Testis (tissue), 2 donors: ENCODE results near the gene CDK11B.

Experiments
- CTCF ChIP-seq, 3 experiments: fragments of 450-650 bp in 2 of 3; fragments of 200-600 bp in 1 of 3; sonication (generic) in 1 of 3; IDR thresholded peaks; one replicate each; pipeline ENCODE4 v1.5.1; 2016 to 2019; ENCODE audit warnings: antibody characterized with exemption in 3 of 3, mild to moderate bottlenecking in 2 of 3, moderate library complexity in 1 of 3
- POLR2A ChIP-seq: fragments of 450-650 bp; IDR thresholded peaks from one replicate; pipeline ENCODE4 v1.6.1; 2017; ENCODE audit warnings: antibody characterized with exemption, mild to moderate bottlenecking, moderate library complexity

- no peak for TF ChIP-seq CTCF (IDR thresholded peaks at IDR 0.05)
- no peak for TF ChIP-seq POLR2A
Observed at GRCh38 chr1:1625404-1625775, 33.4 kb downstream of the CDK11B start.
